Measurements from ENCODE around the gene IGSF21. TPM values are rescaled to one million over a fixed set of nuclear protein-coding genes. Genes with fewer than 3 reads are reported as not detected.

IGSF21 gene
- total RNA-seq, 1 donor: not detected

DNA sequence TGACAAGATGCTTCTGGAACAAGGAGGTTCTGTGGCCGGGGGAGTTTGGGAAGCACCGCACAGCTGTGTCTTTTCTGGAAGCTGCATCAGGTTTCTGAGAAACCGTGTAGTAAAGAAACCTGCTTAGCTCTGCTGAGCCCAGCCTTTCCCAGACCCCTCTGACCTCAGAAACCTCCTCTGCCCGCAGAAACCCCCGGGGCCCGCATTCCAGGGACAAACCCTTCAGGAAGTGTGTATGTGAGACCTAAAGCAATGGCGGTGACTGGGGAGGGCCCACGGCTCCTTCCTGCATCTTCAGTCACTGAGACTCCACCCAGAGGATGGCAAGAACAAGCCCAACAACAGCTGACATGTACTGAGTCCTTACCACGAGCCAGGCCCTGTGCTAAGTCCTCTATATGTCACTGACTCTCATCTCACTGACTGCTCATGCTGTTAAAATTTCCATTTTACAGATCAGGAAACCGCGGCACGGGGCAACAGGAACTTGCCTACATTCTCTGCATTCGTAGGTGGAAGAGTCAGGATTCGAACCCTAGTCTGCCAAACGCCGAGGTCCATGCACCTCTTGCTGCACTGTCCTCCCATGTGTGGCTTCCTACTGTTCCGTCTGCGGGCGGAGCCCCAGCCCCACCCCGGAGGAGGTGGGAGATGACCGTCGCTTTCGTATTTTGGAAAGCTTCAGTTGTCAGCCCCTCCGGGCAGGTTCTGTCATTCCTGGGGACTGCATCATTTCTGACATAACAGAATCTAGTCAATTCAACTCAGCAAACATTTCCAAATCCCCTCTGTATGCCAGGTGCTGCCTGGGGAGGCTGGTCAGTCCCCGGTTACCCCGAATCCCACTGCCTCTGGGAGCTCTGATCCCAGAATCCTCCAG is 299.8 kb downstream of the IGSF21 start:
- H2AFZ ChIP-seq (ENCODE audit: low read length): no peak overlapping the region
- TF ChIP-seq, protein P1, sequence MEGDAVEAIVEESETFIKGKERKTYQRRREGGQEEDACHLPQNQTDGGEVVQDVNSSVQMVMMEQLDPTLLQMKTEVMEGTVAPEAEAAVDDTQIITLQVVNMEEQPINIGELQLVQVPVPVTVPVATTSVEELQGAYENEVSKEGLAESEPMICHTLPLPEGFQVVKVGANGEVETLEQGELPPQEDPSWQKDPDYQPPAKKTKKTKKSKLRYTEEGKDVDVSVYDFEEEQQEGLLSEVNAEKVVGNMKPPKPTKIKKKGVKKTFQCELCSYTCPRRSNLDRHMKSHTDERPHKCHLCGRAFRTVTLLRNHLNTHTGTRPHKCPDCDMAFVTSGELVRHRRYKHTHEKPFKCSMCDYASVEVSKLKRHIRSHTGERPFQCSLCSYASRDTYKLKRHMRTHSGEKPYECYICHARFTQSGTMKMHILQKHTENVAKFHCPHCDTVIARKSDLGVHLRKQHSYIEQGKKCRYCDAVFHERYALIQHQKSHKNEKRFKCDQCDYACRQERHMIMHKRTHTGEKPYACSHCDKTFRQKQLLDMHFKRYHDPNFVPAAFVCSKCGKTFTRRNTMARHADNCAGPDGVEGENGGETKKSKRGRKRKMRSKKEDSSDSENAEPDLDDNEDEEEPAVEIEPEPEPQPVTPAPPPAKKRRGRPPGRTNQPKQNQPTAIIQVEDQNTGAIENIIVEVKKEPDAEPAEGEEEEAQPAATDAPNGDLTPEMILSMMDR (IDR thresholded peaks at IDR 0.05; ENCODE audit: extremely low read depth, low read depth, low read length): no peak
- H4K20me1 ChIP-seq (ENCODE audit: insufficient read depth, low read length): no peaks in the 10 kb centered on the region
- H3K79me2 ChIP-seq (ENCODE audit: insufficient read depth, low read length): no peaks in the 10 kb centered on the region
- no peak for DNase-seq (ENCODE audit: insufficient read length, low spot score, missing footprints)
- H3K4me1 ChIP-seq (ENCODE audit: insufficient read depth, low read length): no peaks in the 10 kb centered on the region
- no peak overlapping the region for H3K4me3 ChIP-seq (ENCODE audit: insufficient read depth, low read length)
- no peaks in the 10 kb centered on the region for H3K27me3 ChIP-seq (ENCODE audit: insufficient read depth, low read length)
- no peak overlapping the region for H3K27ac ChIP-seq (ENCODE audit: low read depth, low read length)
- peaks cover 4% of the 10 kb centered on the region for H3K9me3 ChIP-seq (ENCODE audit: low read depth, low read length)
- no peak overlapping the region for H3K4me2 ChIP-seq (ENCODE audit: insufficient read depth, low read length)
- no peaks in the 10 kb centered on the region for H3K36me3 ChIP-seq (ENCODE audit: insufficient read depth, low read length)

DNA sequence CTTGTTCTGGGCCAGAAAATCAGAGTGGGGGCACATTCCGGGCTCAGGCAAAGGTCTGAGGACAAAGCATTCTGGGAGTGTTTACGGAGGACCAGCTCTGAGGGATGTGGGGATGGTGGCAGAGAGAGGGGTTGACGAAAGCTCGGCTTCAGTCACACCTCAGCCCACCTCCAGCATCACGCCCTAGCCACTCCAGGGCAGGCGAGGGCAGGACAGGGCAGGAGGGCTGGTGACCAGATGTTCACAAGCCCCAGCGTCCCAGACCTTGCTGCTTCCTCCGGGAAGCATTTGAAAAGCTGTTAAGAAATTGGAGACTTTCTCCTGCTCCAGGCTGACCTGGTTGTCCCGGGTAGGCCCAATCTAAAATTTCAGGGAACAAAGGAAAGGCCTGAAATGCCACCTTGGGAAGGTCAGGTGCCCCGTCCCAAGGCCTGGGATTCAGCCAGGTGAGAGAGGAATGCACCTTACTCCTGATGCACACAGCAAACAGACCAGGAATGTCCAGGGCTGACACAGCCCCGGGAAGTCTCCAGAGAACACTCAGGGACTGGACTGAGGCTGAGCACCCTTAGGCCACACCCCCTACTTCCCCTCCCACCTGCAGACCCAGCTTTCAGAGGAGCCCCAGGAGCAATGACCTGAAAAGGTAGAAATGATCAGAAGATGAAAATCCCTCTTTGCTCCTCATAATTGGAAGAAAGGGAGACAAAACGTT is 301.2 kb downstream of the IGSF21 start:
- no peak for DNase-seq (ENCODE audit: insufficient read length, low spot score, missing footprints)
- Histone ChIP-seq H4K20me1 (ENCODE audit: insufficient read depth, low read length) (no peaks in the 10 kb centered on the region), H2AFZ (ENCODE audit: low read length) (no peak overlapping the region), H3K27ac (ENCODE audit: low read depth, low read length) (no peak overlapping the region), H3K36me3 (ENCODE audit: insufficient read depth, low read length) (no peaks in the 10 kb centered on the region), H3K4me2 (ENCODE audit: insufficient read depth, low read length) (no peak overlapping the region), H3K9me3 (ENCODE audit: low read depth, low read length) (peaks cover 4% of the 10 kb centered on the region), H3K4me1 (ENCODE audit: insufficient read depth, low read length) (no peaks in the 10 kb centered on the region), H3K79me2 (ENCODE audit: insufficient read depth, low read length) (no peaks in the 10 kb centered on the region), H3K27me3 (ENCODE audit: insufficient read depth, low read length) (no peaks in the 10 kb centered on the region), H3K4me3 (ENCODE audit: insufficient read depth, low read length) (no peak overlapping the region)
- TF ChIP-seq, protein P1 (IDR thresholded peaks at IDR 0.05; ENCODE audit: extremely low read depth, low read depth, low read length): no peak

DNA sequence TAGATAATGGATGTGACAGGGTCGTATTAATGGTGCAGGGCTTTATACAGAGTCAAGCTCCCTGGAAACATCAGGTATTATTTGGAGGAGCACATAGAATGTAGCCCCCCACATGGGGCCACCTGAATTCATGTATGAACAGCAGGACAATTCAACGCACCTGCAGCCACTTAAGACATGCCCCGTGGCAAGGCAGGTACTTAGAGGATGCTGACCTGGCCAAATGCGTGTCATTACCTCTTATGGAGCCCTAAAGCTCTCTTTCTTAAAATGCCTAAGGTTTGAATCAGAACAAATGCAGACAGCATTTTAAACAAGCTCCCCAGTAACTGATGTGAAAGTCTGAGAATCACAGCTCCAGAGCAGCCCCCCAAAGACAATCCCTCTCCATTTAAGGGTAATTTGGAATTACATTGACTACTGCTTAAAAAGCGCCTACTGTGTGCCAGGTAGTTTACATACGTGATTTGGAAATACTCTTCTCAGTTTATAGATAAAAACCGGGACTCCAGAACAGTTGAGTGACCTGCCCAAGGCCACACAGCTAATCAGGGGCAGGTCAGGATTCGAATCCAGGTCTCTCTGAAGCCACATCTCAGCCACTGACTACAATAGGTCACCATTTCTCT is 302.1 kb downstream of the IGSF21 start:
- no peak overlapping the region for H3K4me2 ChIP-seq (ENCODE audit: insufficient read depth, low read length)
- no peak overlapping the region for H2AFZ ChIP-seq (ENCODE audit: low read length)
- no peaks in the 10 kb centered on the region for H3K79me2 ChIP-seq (ENCODE audit: insufficient read depth, low read length)
- H3K36me3 ChIP-seq (ENCODE audit: insufficient read depth, low read length): no peaks in the 10 kb centered on the region
- TF ChIP-seq, protein P1 (IDR thresholded peaks at IDR 0.05; ENCODE audit: extremely low read depth, low read depth, low read length): no peak
- no peaks in the 10 kb centered on the region for H3K27me3 ChIP-seq (ENCODE audit: insufficient read depth, low read length)
- H3K9me3 ChIP-seq (ENCODE audit: low read depth, low read length): peaks cover 4% of the 10 kb centered on the region
- no peak overlapping the region for H3K4me3 ChIP-seq (ENCODE audit: insufficient read depth, low read length)
- H3K4me1 ChIP-seq (ENCODE audit: insufficient read depth, low read length): no peaks in the 10 kb centered on the region
- DNase-seq (ENCODE audit: insufficient read length, low spot score, missing footprints): no peak
- H4K20me1 ChIP-seq (ENCODE audit: insufficient read depth, low read length): no peaks in the 10 kb centered on the region
- no peak overlapping the region for H3K27ac ChIP-seq (ENCODE audit: low read depth, low read length)

DNA sequence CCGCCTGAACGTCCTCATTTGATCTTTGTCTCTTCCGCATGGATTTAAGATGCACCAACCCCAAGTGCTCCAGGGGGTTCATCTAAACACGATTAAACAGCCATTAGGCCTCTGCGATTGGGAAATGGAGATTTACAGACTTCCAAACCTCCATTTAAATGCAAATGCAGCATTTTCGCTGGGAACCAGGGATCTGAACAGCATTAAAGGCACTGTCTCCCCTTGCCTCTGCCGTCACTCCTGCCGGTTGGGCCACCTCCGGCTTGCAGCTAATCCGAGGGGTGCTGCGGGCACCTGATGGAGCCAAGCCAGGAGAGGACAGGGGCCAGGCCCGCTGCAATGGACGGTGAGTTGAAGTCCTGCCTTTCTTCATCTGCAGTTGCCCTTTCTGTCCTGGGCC is 302.8 kb downstream of the IGSF21 start:
- no peak overlapping the region for H3K27ac ChIP-seq (ENCODE audit: low read depth, low read length)
- no peak for DNase-seq (ENCODE audit: insufficient read length, low spot score, missing footprints)
- H3K79me2 ChIP-seq (ENCODE audit: insufficient read depth, low read length): no peaks in the 10 kb centered on the region
- no peak overlapping the region for H3K4me3 ChIP-seq (ENCODE audit: insufficient read depth, low read length)
- H4K20me1 ChIP-seq (ENCODE audit: insufficient read depth, low read length): no peaks in the 10 kb centered on the region
- H3K36me3 ChIP-seq (ENCODE audit: insufficient read depth, low read length): no peaks in the 10 kb centered on the region
- no peak overlapping the region for H2AFZ ChIP-seq (ENCODE audit: low read length)
- TF ChIP-seq, protein P1 (IDR thresholded peaks at IDR 0.05; ENCODE audit: extremely low read depth, low read depth, low read length): no peak
- H3K4me2 ChIP-seq (ENCODE audit: insufficient read depth, low read length): no peak overlapping the region
- no peaks in the 10 kb centered on the region for H3K27me3 ChIP-seq (ENCODE audit: insufficient read depth, low read length)
- peaks cover 4% of the 10 kb centered on the region for H3K9me3 ChIP-seq (ENCODE audit: low read depth, low read length)
- no peaks in the 10 kb centered on the region for H3K4me1 ChIP-seq (ENCODE audit: insufficient read depth, low read length)
